ENCODE measurements around the gene MAN1C1.

The MAN1C1 gene

GRCh38 chr1:25700144-25700523 is 83.5 kb downstream of the MAN1C1 start:
- no peak for DNase-seq

- no peak for DNase-seq
Observed at GRCh38 chr1:25700626-25701025, 84.0 kb downstream of the MAN1C1 start.

- DNase-seq, result no peak
Observed at GRCh38 chr1:25701030-25701785, 84.6 kb downstream of the MAN1C1 start.

GRCh38 chr1:25702101-25702775 is 85.6 kb downstream of the MAN1C1 start:
- DNase-seq, result no peak

- no peak for DNase-seq
Observed at GRCh38 chr1:25703041-25703440, 86.5 kb downstream of the MAN1C1 start.

- DNase-seq, result no peak
Observed at GRCh38 chr1:25703671-25704266, 87.2 kb downstream of the MAN1C1 start.

- DNase-seq, result peak; percentile 52
Observed at GRCh38 chr1:25704267-25704691, 87.7 kb downstream of the MAN1C1 start.

GRCh38 chr1:25705699-25706098 is 89.1 kb downstream of the MAN1C1 start:
- no peak for DNase-seq

- no peak for DNase-seq
Observed at GRCh38 chr1:25706146-25707089, 89.8 kb downstream of the MAN1C1 start.

GRCh38 chr1:25707280-25708016 is 90.9 kb downstream of the MAN1C1 start:
- no peak for DNase-seq

GRCh38 chr1:25710583-25711347 is 94.2 kb downstream of the MAN1C1 start:
- no peak for DNase-seq

GRCh38 chr1:25711555-25712298 is 95.1 kb downstream of the MAN1C1 start:
- peak; percentile 54 for DNase-seq

GRCh38 chr1:25712299-25712970 is 95.8 kb downstream of the MAN1C1 start:
- DNase-seq, result no peak

- DNase-seq, result no peak
Observed at GRCh38 chr1:25713961-25714360, 97.4 kb downstream of the MAN1C1 start.

GRCh38 chr1:25714372-25714931 is 97.9 kb downstream of the MAN1C1 start:
- DNase-seq, result no peak

- no peak for DNase-seq
Observed at GRCh38 chr1:25715888-25716287, 99.3 kb downstream of the MAN1C1 start.

GRCh38 chr1:25716320-25716719 is 99.7 kb downstream of the MAN1C1 start:
- DNase-seq, result no peak

GRCh38 chr1:25718732-25719131 is 102.1 kb downstream of the MAN1C1 start:
- no peak for DNase-seq

- DNase-seq, result no peak
Observed at GRCh38 chr1:25720624-25721023, 104.0 kb downstream of the MAN1C1 start.

All from CD4-positive, alpha-beta T cell treated with Interleukin-17A for 1 hour (primary cell).